ENCODE results near the gene GABRR1. TPM values are rescaled to one million over a fixed set of nuclear protein-coding genes. Genes with fewer than 3 reads are reported as not detected.
A peak's percentile ranks its signal among the peaks of the same experiment; 100 is the strongest.

The GABRR1 gene
- total RNA-seq, 1 experiment from 2014 or later = 0.33 TPM

DNA sequence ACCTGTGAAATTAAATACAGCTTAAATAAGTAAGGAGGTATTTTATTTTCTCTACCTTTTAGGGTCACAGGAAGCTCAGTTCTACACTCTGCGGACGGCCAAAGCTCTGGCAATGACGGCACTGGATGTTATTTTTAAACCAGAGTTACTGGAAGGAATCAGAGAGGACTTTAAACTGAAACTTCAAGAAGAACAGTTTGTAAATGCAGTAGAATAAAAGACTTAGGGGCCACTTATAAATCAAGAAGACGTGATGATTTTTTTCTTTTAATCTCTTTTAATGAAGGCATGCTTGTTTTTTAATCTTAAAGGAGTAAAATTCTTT is 55.1 kb downstream of the GABRR1 start:
- TF ChIP-seq, protein P1, sequence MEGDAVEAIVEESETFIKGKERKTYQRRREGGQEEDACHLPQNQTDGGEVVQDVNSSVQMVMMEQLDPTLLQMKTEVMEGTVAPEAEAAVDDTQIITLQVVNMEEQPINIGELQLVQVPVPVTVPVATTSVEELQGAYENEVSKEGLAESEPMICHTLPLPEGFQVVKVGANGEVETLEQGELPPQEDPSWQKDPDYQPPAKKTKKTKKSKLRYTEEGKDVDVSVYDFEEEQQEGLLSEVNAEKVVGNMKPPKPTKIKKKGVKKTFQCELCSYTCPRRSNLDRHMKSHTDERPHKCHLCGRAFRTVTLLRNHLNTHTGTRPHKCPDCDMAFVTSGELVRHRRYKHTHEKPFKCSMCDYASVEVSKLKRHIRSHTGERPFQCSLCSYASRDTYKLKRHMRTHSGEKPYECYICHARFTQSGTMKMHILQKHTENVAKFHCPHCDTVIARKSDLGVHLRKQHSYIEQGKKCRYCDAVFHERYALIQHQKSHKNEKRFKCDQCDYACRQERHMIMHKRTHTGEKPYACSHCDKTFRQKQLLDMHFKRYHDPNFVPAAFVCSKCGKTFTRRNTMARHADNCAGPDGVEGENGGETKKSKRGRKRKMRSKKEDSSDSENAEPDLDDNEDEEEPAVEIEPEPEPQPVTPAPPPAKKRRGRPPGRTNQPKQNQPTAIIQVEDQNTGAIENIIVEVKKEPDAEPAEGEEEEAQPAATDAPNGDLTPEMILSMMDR (conservative IDR thresholded peaks at IDR 0.05) = no peak
- Histone ChIP-seq H3K23ac (ENCODE audit: insufficient read length, low read depth, low read length) (no peak overlapping the region), H2AK5ac (ENCODE audit: insufficient read length, low read length) (no peak overlapping the region), H2BK20ac (ENCODE audit: low read depth, low read length, poor library complexity, severe bottlenecking) (no peak overlapping the region), H3K4me2 (ENCODE audit: insufficient read depth, insufficient read length, low read length) (no peak overlapping the region), H3T11ph (ENCODE audit: low read length) (no peak overlapping the region), H3K27ac (ENCODE audit: insufficient read length, low read depth, low read length) (no peak overlapping the region), H4K5ac (ENCODE audit: insufficient read length, low read depth, low read length) (no peak overlapping the region), H4K8ac (replicated peaks; ENCODE audit: insufficient read length, low read depth, low read length) (no peak overlapping the region), H2BK120ac (ENCODE audit: low read depth, low read length, poor library complexity, severe bottlenecking) (no peak overlapping the region), H3K4ac (ENCODE audit: low read depth, low read length) (no peak overlapping the region), H3K14ac (ENCODE audit: insufficient read depth, low read length) (no peak overlapping the region), H4K20me1 (ENCODE audit: control insufficient read depth, insufficient read depth, insufficient read length) (no peaks in the 10 kb centered on the region), H4K91ac (ENCODE audit: insufficient read length, low read depth, low read length) (no peak overlapping the region), H3K23me2 (ENCODE audit: insufficient read length, low read depth, low read length, poor library complexity, severe bottlenecking) (no peaks in the 10 kb centered on the region), H2BK12ac (ENCODE audit: insufficient read length, low read depth, low read length) (no peak overlapping the region), H3K79me1 (ENCODE audit: insufficient read depth, low read depth, low read length, poor library complexity, severe bottlenecking) (no peaks in the 10 kb centered on the region), H3K18ac (ENCODE audit: insufficient read length, low read depth, low read length) (no peak overlapping the region), H3K9ac (ENCODE audit: extremely low read depth, insufficient read length, low read length) (no peak overlapping the region), H2BK15ac (ENCODE audit: low read depth, low read length) (no peak overlapping the region), H3K79me2 (ENCODE audit: insufficient read depth, low read length) (no peaks in the 10 kb centered on the region), H3K27me3 (ENCODE audit: insufficient read depth, low read length) (no peaks in the 10 kb centered on the region), H2BK5ac (ENCODE audit: insufficient read length, low read length) (no peak overlapping the region), H3K56ac (ENCODE audit: insufficient read length, low read depth, low read length) (no peak overlapping the region), H3K4me1 (ENCODE audit: insufficient read depth, low read length) (no peaks in the 10 kb centered on the region), H2AFZ (ENCODE audit: low read length) (no peak overlapping the region), H3K9me3 (ENCODE audit: control insufficient read depth, low read depth, low read length) (no peaks in the 10 kb centered on the region)
- no peaks in the 10 kb centered on the region for H3K9me3 Mint-ChIP-seq
- H3K27ac Mint-ChIP-seq = 0 out of 7 replicates have a peak overlapping the region, but pooled peaks of 1 of the 3 experiments have one; percentile 37
- no peaks in the 10 kb centered on the region for H3K27me3 Mint-ChIP-seq (ENCODE audit: low read depth)
- H3K4me1 Mint-ChIP-seq = peaks cover 4% of the 10 kb centered on the region in 2 experiments
- no peak for DNase-seq
- H3K36me3 Mint-ChIP-seq (ENCODE audit: insufficient read depth in 1 of 3, low read depth in 3 of 3) = peaks cover 0 to 6% (median 0%) of the 10 kb centered on the region in 3 experiments; a peak in 2 of 7 replicates
- no CpG with 5 or more reads among the region's 4 CpGs for WGBS (ENCODE audit: extremely low coverage, insufficient read length, low lambda C conversion rate)
- H3K4me3 Mint-ChIP-seq = no peak overlapping the region
